Ishikawa (cell line): ENCODE measurements around the gene RALGPS2.

ENCODE experiments used
- CEBPB ChIP-seq: IDR thresholded peaks from 2 replicates; pipeline ENCODE4 v1.6.1; 2012
- CREB1 ChIP-seq: IDR thresholded peaks from 2 replicates; pipeline ENCODE4 v1.6.1; 2012; ENCODE audit warnings: low read depth
- EGR1 ChIP-seq: IDR thresholded peaks from 2 replicates; pipeline ENCODE4 v1.6.1; 2012
- EP300 ChIP-seq: IDR thresholded peaks from 2 replicates; pipeline ENCODE4 v1.6.1; 2012; ENCODE audit warnings: borderline replicate concordance
- FOXM1 ChIP-seq: IDR thresholded peaks from 2 replicates; pipeline ENCODE4 v1.6.1; 2012; ENCODE audit warnings: low read depth, borderline replicate concordance
- MAX ChIP-seq: IDR thresholded peaks from 2 replicates; pipeline ENCODE4 v1.6.1; 2012
- NFIC ChIP-seq: IDR thresholded peaks from 2 replicates; pipeline ENCODE4 v1.6.1; 2012
- RAD21 ChIP-seq: IDR thresholded peaks from 2 replicates; pipeline ENCODE4 v1.6.1; 2012; ENCODE audit warnings: low read depth
- REST ChIP-seq: IDR thresholded peaks from 2 replicates; pipeline ENCODE4 v1.6.1; 2012; ENCODE audit warnings: low read depth, mild to moderate bottlenecking
- TAF1 ChIP-seq: IDR thresholded peaks from 2 replicates; pipeline ENCODE4 v1.6.1; 2012; ENCODE audit warnings: low read depth, mild to moderate bottlenecking
- TCF12 ChIP-seq: IDR thresholded peaks from 2 replicates; pipeline ENCODE4 v1.6.1; 2012; ENCODE audit warnings: low read depth
- TEAD4 ChIP-seq: IDR thresholded peaks from 2 replicates; pipeline ENCODE4 v1.6.1; 2012
- USF1 ChIP-seq: IDR thresholded peaks from 2 replicates; pipeline ENCODE4 v1.6.1; 2012
- YY1 ChIP-seq: IDR thresholded peaks from 2 replicates; pipeline ENCODE4 v1.6.1; 2012; ENCODE audit warnings: low read depth
- ZBTB7A ChIP-seq: IDR thresholded peaks from 2 replicates; pipeline ENCODE4 v1.6.1; 2012; ENCODE audit warnings: low read depth

The RALGPS2 gene

GRCh38 chr1:178935610-178936009, 210.6 kb downstream of the RALGPS2 start:
- TF ChIP-seq RAD21 = no peak
- TF ChIP-seq CREB1 = no peak
- TF ChIP-seq NFIC = no peak
- no peak for TF ChIP-seq ZBTB7A
- TF ChIP-seq FOXM1 = no peak
- no peak for TF ChIP-seq YY1
- TF ChIP-seq TCF12 = no peak
- no peak for TF ChIP-seq MAX
- TF ChIP-seq TAF1 = no peak
- TF ChIP-seq EGR1 = no peak
- no peak for TF ChIP-seq REST
- no peak for TF ChIP-seq TEAD4
- no peak for TF ChIP-seq CEBPB
- TF ChIP-seq EP300 = no peak

GRCh38 chr1:178937695-178938094, 212.7 kb downstream of the RALGPS2 start:
- TF ChIP-seq NFIC = no peak
- no peak for TF ChIP-seq CEBPB
- TF ChIP-seq FOXM1 = no peak
- no peak for TF ChIP-seq RAD21
- no peak for TF ChIP-seq TEAD4
- no peak for TF ChIP-seq CREB1
- TF ChIP-seq TAF1 = no peak
- TF ChIP-seq TCF12 = no peak
- no peak for TF ChIP-seq REST
- no peak for TF ChIP-seq ZBTB7A
- TF ChIP-seq EP300 = no peak
- no peak for TF ChIP-seq YY1
- no peak for TF ChIP-seq EGR1

- no peak for TF ChIP-seq EGR1
- no peak for TF ChIP-seq EP300
- TF ChIP-seq CEBPB = no peak
- TF ChIP-seq USF1 = no peak
- no peak for TF ChIP-seq TCF12
- TF ChIP-seq ZBTB7A = no peak
- no peak for TF ChIP-seq MAX
- TF ChIP-seq FOXM1 = no peak
- no peak for TF ChIP-seq TAF1
- no peak for TF ChIP-seq REST
- TF ChIP-seq RAD21 = no peak
- TF ChIP-seq CREB1 = no peak
- TF ChIP-seq TEAD4 = no peak
- TF ChIP-seq NFIC = no peak
- no peak for TF ChIP-seq YY1
These were observed 213.3 kb downstream of the RALGPS2 start for GRCh38 chr1:178938101-178938958.

GRCh38 chr1:178938959-178939317, 213.9 kb downstream of the RALGPS2 start:
- TF ChIP-seq TCF12 = no peak
- no peak for TF ChIP-seq CEBPB
- TF ChIP-seq TEAD4 = no peak
- TF ChIP-seq MAX = no peak
- no peak for TF ChIP-seq CREB1
- no peak for TF ChIP-seq USF1
- TF ChIP-seq FOXM1 = no peak
- no peak for TF ChIP-seq RAD21
- no peak for TF ChIP-seq EGR1
- TF ChIP-seq NFIC = no peak
- TF ChIP-seq REST = no peak
- no peak for TF ChIP-seq TAF1
- TF ChIP-seq ZBTB7A = no peak
- TF ChIP-seq YY1 = no peak
- TF ChIP-seq EP300 = no peak
